Neutrophil (primary cell): ENCODE data around the gene PPP4R3B.
"Not testable (repeated sequence)": the region's sequence is repeated elsewhere in the genome, so short reads cannot be mapped to it uniquely, and the experiment has no call there.

Experiments
- H3K27ac ChIP-seq: fragments of 200-600 bp; sonication (generic); 2 replicates; pipeline ENCODE4 v1.5.1; 2016; ENCODE audit warnings: mild to moderate bottlenecking, moderate library complexity
- H3K27me3 ChIP-seq: fragments of 200-600 bp; sonication (generic); 2 replicates; pipeline ENCODE4 v1.6.0; 2016; ENCODE audit warnings: mild to moderate bottlenecking
- H3K36me3 ChIP-seq: fragments of 200-600 bp; sonication (generic); 2 replicates; pipeline ENCODE4 v1.5.1; 2017
- H3K4me1 ChIP-seq, 2 experiments: fragments of 200-600 bp in 1 of 2; sonication (generic) in 1 of 2; 1 replicate in 1 of 2; 2 replicates in 1 of 2; pipeline versions ENCODE4 v1.5.1 to v1.6.1; 2013 to 2016; ENCODE audit warnings: low read depth in 1 of 2, low read length in 1 of 2, mild to moderate bottlenecking in 1 of 2, moderate library complexity in 1 of 2; ENCODE audit not compliant: control insufficient read depth in 1 of 2, insufficient read depth in 1 of 2
- H3K4me3 ChIP-seq, 2 experiments: fragments of 200-600 bp in 1 of 2; sonication (generic) in 1 of 2; 1 replicate in 1 of 2; 2 replicates in 1 of 2; pipeline ENCODE4 v1.5.1; 2013 to 2016; ENCODE audit warnings: low read depth in 1 of 2, low read length in 1 of 2, mild to moderate bottlenecking in 1 of 2, moderate library complexity in 1 of 2
- H3K9me3 ChIP-seq: fragments of 200-600 bp; sonication (generic); 2 replicates; pipeline ENCODE4 v1.5.1; 2016
- TF ChIP-seq, protein P1 (sequence below): fragments of 200-600 bp; sonication (generic); IDR thresholded peaks from 2 replicates; pipeline ENCODE4 v1.5.1; 2016; ENCODE audit warnings: antibody characterized with exemption

The PPP4R3B gene

DNA sequence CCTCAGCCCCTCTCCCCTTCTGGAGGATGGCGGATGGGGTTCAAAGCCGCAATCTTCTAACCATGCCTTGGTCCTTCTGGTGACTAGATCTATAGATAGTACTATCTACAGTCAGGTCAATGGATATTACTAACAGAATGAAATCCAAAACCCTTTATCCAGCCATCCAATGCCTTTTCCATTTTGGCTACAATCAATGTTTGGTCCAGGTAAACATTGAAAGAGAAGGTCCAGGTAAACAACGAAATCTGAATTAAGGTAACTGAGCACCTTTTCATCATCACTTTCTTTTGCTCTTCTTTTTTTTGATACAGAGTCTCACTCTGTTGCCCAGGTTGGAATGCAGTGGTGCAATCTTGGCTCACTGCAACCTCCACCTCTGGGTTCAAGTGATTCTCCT, 9.7 kb downstream of the PPP4R3B start:
- Histone ChIP-seq H3K9me3 (no peaks in the 10 kb centered on the region), H3K4me3 (no peak overlapping the region), H3K27ac (no peak overlapping the region), H3K36me3 (peaks cover 28% of the 10 kb centered on the region), H3K4me1 (no peaks in the 10 kb centered on the region), H3K27me3 (no peaks in the 10 kb centered on the region)
- TF ChIP-seq, protein P1, sequence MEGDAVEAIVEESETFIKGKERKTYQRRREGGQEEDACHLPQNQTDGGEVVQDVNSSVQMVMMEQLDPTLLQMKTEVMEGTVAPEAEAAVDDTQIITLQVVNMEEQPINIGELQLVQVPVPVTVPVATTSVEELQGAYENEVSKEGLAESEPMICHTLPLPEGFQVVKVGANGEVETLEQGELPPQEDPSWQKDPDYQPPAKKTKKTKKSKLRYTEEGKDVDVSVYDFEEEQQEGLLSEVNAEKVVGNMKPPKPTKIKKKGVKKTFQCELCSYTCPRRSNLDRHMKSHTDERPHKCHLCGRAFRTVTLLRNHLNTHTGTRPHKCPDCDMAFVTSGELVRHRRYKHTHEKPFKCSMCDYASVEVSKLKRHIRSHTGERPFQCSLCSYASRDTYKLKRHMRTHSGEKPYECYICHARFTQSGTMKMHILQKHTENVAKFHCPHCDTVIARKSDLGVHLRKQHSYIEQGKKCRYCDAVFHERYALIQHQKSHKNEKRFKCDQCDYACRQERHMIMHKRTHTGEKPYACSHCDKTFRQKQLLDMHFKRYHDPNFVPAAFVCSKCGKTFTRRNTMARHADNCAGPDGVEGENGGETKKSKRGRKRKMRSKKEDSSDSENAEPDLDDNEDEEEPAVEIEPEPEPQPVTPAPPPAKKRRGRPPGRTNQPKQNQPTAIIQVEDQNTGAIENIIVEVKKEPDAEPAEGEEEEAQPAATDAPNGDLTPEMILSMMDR: no peak

DNA sequence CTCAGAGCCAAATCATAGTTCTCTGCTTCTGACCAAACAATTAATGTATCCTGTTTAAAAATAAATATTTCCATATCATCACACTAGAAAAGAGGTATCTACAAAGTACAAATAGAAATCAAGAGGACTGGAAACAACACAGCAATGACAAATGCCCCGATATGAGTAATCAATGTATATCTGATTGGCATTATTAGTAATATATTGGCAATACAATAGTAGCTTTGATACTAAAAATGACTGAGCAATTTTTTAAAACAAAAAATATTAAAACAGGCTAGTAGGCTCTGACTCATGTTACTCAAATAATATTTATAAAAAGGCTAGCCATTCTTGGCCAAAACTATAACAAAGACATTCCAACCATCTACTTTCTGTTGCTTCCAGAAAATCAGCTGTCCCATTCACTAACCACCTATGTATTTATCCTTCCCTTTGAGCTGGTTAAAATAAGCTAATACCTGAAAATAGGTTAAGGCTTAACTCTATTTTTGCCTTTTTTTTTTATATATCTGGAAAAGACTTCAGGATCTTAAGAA, 13.3 kb downstream of the PPP4R3B start:
- H3K27ac ChIP-seq: no peak overlapping the region
- H3K9me3 ChIP-seq: no peaks in the 10 kb centered on the region
- H3K4me3 ChIP-seq: no peak overlapping the region
- TF ChIP-seq, protein P1: no peak
- peaks cover 22% of the 10 kb centered on the region for H3K36me3 ChIP-seq
- H3K27me3 ChIP-seq: no peaks in the 10 kb centered on the region
- no peaks in the 10 kb centered on the region for H3K4me1 ChIP-seq

DNA sequence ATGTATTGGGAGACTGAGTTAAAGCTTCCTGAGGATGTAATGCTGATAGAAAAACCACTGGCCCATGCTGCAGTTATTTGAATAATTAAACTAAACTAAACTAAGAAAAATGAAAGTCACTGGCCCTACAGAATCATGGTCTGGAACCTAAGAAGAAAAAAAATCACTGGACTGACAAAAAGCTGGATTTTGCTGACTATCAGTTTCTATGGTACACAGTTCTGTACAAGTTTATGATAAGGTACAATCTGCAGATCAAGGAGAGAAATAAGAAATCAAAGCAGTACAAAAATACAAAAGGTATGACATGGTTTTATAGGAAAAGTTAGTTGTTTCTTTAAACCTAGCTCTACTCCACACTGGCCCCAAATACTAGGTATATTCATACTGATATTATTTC, 15.6 kb downstream of the PPP4R3B start:
- H3K36me3 ChIP-seq: peaks cover 42% of the 10 kb centered on the region
- H3K27ac ChIP-seq: no peak overlapping the region
- H3K4me3 ChIP-seq: no peak overlapping the region
- no peaks in the 10 kb centered on the region for H3K9me3 ChIP-seq
- TF ChIP-seq, protein P1: no peak
- no peaks in the 10 kb centered on the region for H3K27me3 ChIP-seq
- no peaks in the 10 kb centered on the region for H3K4me1 ChIP-seq

DNA sequence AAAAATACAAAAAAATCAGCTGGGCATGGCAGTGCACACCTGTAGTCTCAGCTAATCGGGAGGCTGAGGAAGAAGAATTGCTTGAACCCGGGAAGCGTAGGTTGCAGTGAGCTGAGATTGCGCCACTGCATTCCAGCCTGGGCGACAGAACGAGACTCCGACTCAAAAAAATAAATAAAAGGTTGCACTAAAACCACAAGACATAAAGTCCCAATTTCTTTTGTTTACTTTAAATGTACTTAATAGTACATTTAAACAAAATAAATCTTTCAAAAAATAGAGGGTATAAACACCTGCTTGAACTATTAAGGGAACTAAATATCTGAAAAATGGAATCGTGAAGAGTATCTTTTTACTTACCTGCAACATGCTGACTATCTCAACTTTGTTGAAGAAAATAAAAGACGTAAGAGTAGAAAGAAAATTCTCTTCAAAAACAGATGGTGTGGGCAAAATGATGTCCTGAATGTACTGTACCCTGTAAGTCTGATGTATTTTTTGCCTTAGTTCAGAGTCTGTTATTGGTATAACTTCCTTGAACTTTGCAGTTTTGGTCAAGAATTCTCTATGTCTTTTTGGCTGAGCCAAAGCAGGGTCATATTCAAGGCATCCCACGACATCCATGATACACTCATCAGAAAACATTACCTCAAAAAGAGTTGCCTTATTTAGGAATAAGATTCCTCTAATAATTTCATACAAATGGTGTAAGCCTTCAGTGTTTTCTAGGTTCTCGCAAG, 19.2 kb downstream of the PPP4R3B start:
- peaks cover 50% of the 10 kb centered on the region for H3K36me3 ChIP-seq
- TF ChIP-seq, protein P1: no peak
- no peaks in the 10 kb centered on the region for H3K9me3 ChIP-seq
- H3K4me3 ChIP-seq: no peak overlapping the region
- H3K27me3 ChIP-seq: no peaks in the 10 kb centered on the region
- no peaks in the 10 kb centered on the region for H3K4me1 ChIP-seq
- H3K27ac ChIP-seq: no peak overlapping the region

DNA sequence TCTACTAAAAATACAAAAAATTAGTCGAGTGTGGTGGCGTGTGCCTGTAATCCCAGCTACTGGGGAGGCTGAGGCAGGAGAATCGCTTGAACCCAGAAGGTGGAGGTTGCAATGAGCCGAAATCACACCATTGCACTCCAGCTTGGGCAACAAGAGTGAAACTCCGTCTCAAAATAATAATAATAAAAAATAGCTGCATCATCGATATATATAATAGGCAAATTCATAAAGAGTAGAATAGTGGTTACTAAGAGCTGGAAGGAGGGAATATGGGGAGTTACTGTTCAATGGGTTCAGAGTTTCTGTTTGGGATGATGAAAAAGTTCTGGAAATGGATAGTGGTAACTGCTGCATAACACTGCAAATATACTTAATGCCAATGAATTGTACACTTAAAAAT, 20.6 kb downstream of the PPP4R3B start:
- not testable (repeated sequence) for H3K27ac ChIP-seq, H3K27me3 ChIP-seq, H3K9me3 ChIP-seq, H3K4me3 ChIP-seq, H3K4me1 ChIP-seq
- peaks cover 36% of the 10 kb centered on the region for H3K36me3 ChIP-seq

DNA sequence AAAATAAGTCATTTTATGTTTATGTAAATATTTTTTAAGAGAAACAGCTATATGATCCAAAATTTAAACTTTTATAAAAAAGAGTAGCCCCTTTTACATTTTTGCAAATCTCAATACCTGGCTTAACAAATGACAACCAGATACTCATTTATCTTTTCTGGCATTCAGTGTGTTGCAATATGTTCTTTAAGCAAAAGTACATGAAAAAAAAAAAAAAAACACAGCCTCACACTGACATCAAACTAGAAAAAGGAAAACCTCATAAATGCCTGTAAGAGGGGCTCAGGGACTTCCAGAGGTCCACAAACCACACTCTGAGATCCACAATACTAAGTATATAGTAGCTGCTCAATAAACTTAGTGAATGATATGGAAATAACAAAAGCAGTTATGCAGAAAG, 21.9 kb downstream of the PPP4R3B start:
- H3K9me3 ChIP-seq: no peaks in the 10 kb centered on the region
- H3K4me3 ChIP-seq: no peak overlapping the region
- TF ChIP-seq, protein P1: no peak
- H3K36me3 ChIP-seq: peaks cover 32% of the 10 kb centered on the region
- H3K4me1 ChIP-seq: no peaks in the 10 kb centered on the region
- H3K27ac ChIP-seq: no peak overlapping the region
- no peaks in the 10 kb centered on the region for H3K27me3 ChIP-seq
